ENCODE data around the gene BCO1. TPM values are rescaled to one million over a fixed set of nuclear protein-coding genes. Genes with fewer than 3 reads are reported as not detected.

The BCO1 gene
- total and polyA plus RNA-seq, 3 donors from 2014 or later = 0.62 to 1.2 (median 0.87) TPM

GRCh38 chr16:81251871-81252270 lies 13.4 kb downstream of the BCO1 start:
- peak; percentile 60 for DNase-seq

DNA sequence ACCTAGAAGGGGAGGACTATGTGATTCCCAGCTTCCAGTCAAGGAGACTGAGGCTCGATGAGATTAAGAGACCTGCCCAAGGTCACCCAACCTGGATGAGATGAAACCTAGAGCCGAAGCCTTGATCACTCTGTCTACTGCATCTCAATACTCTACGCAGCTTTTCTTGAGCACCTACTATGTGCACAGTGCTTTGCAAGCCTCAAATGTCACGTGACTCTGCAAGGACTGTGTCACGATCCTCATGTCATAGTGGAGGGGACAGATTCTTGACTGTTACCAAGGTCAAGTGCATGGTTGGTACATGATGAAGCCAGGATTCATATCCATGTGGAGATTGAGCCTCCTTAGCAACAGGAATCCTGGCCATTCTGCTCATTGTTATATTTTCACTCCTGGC lies 14.7 kb downstream of the BCO1 start:
- Histone ChIP-seq H3K36me3 (ENCODE audit: low read depth, missing control alignments) (no peaks in the 10 kb centered on the region), H3K4me1 (no peaks in the 10 kb centered on the region), H3K4me3 (no peak overlapping the region), H3K27me3 (no peaks in the 10 kb centered on the region), H3K27ac (no peak overlapping the region), H3K9me3 (no peaks in the 10 kb centered on the region)
- no peak for DNase-seq
- TF ChIP-seq CTCF (IDR thresholded peaks at IDR 0.05) (no peak), POLR2A (IDR thresholded peaks at IDR 0.05) (no peak)
- intact Hi-C loops (cut with DNase I; ENCODE audit: low total_unique reads) = no loop called here
- 91 to 95% methylated on average over 5 of the region's 5 CpGs for WGBS, 2 donors

More at GRCh38 chr16:81251871-81252270, 13.4 kb downstream of the BCO1 start:
- Histone ChIP-seq H3K4me1 (no peaks in the 10 kb centered on the region), H3K4me3 (no peak overlapping the region), H3K36me3 (ENCODE audit: low read depth, missing control alignments) (no peaks in the 10 kb centered on the region), H3K27me3 (no peaks in the 10 kb centered on the region), H3K9me3 (no peaks in the 10 kb centered on the region), H3K27ac (no peak overlapping the region)
- TF ChIP-seq POLR2A (IDR thresholded peaks at IDR 0.05) = no peak
- TF ChIP-seq CTCF (IDR thresholded peaks at IDR 0.05) = no peak
- intact Hi-C loops (cut with DNase I; ENCODE audit: low total_unique reads) = no loop called here
- 38 to 44% methylated on average over 2 of the region's 2 CpGs for WGBS, 2 donors

- no peaks in the 10 kb centered on the region for H3K27me3 ChIP-seq
- WGBS, 2 donors = 88 to 95% methylated on average over 5 of the region's 5 CpGs
- no peak for DNase-seq
- TF ChIP-seq CTCF (IDR thresholded peaks at IDR 0.05) = no peak
- TF ChIP-seq POLR2A (IDR thresholded peaks at IDR 0.05) = no peak
- no peaks in the 10 kb centered on the region for H3K36me3 ChIP-seq (ENCODE audit: low read depth, missing control alignments)
- H3K4me1 ChIP-seq = no peaks in the 10 kb centered on the region
- no peaks in the 10 kb centered on the region for H3K9me3 ChIP-seq
- intact Hi-C loops (cut with DNase I; ENCODE audit: low total_unique reads) = no loop called here
- no peak overlapping the region for H3K27ac ChIP-seq
- no peak overlapping the region for H3K4me3 ChIP-seq
Observed at GRCh38 chr16:81254922-81255526, 16.5 kb downstream of the BCO1 start.

GRCh38 chr16:81259916-81260315 lies 21.4 kb downstream of the BCO1 start:
- Histone ChIP-seq H3K9me3 (no peaks in the 10 kb centered on the region), H3K36me3 (ENCODE audit: low read depth, missing control alignments) (no peaks in the 10 kb centered on the region), H3K27me3 (no peaks in the 10 kb centered on the region), H3K27ac (no peak overlapping the region), H3K4me3 (no peak overlapping the region), H3K4me1 (no peaks in the 10 kb centered on the region)
- DNase-seq = no peak
- 89 to 91% methylated on average over 4 of the region's 4 CpGs for WGBS, 2 donors
- TF ChIP-seq CTCF (IDR thresholded peaks at IDR 0.05) (no peak), POLR2A (IDR thresholded peaks at IDR 0.05) (no peak)
- intact Hi-C loops (cut with DNase I; ENCODE audit: low total_unique reads) = no loop called here

DNA sequence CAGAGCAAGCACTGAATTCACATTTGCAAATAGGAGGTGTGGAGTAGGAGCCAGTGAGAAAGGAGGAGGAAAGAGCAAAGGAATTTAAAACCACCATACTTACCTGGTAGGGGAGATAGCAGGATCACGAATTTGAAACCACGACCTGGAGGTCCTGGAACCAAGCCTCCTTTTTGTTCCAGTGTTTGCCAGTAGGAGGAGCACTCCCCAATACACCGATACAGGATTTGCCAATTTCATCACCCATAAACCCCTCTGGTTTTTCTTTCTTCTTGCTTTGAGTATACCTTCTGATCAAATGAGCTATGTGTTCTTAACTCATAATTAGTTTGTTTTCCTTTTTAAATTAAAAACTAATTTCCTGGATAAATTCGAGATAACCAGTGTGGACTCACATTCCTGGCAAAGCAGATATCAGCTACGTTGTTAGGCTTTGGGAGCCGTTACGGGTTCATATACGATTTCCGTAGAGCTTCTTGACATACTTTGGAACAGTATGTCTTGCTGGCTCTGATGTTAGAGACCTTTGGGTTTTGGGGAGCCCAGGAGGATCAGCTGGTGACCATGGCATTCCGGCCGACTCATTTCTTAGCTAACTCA lies 22.7 kb downstream of the BCO1 start:
- intact Hi-C loops (cut with DNase I; ENCODE audit: low total_unique reads) = no loop called here
- Histone ChIP-seq H3K9me3 (no peaks in the 10 kb centered on the region), H3K36me3 (ENCODE audit: low read depth, missing control alignments) (no peaks in the 10 kb centered on the region), H3K27me3 (no peaks in the 10 kb centered on the region), H3K4me1 (peaks cover 3% of the 10 kb centered on the region), H3K4me3 (peak overlapping the region in 1 of 2 donors; percentile 10), H3K27ac (no peak overlapping the region)
- WGBS, 2 donors = 54 to 65% methylated on average over 11 of the region's 11 CpGs
- TF ChIP-seq CTCF (IDR thresholded peaks at IDR 0.05) (peak; percentile 9 to 47 (median 46)), POLR2A (IDR thresholded peaks at IDR 0.05) (no peak)
- no peak for DNase-seq

Measured in testis (tissue), 3 donors.